GM23338 (cell line): ENCODE results near the gene ANXA2R. TPM values are rescaled to one million over a fixed set of nuclear protein-coding genes. Genes with fewer than 3 reads are reported as not detected.

ENCODE experiments used
- ATAC-seq: fragments of 200-7000 bp; cut with Tn5 transposase; 3 replicates; pipeline ENCODE4 v1.9.1; 2020
- DNase-seq: peaks from one replicate; pipeline ENCODE4 v3.0.0-alpha.2; 2015; ENCODE audit warnings: low spot score
- H2AFZ ChIP-seq: fragments of 200-600 bp; sonication (generic); 2 replicates; pipeline ENCODE4 v1.8.0; 2016; ENCODE audit warnings: antibody characterized with exemption, mild to moderate bottlenecking, moderate library complexity
- H3F3A ChIP-seq: fragments of 200-600 bp; sonication (generic); replicated peaks from 2 replicates; pipeline ENCODE4 v1.8.0; 2017; ENCODE audit warnings: antibody characterized with exemption, mixed run types, low read depth
- H3K27ac ChIP-seq: fragments of 200-600 bp; sonication (generic); 2 replicates; pipeline ENCODE4 v1.6.1; 2016; ENCODE audit warnings: low read depth
- H3K27me3 ChIP-seq: fragments of 200-600 bp; sonication (generic); 2 replicates; pipeline ENCODE4 v1.8.0; 2016; ENCODE audit warnings: mild to moderate bottlenecking, mixed run types, moderate library complexity; ENCODE audit not compliant: insufficient read depth
- H3K36me3 ChIP-seq: fragments of 200-600 bp; sonication (generic); 2 replicates; pipeline ENCODE4 v1.8.0; 2016; ENCODE audit warnings: mild to moderate bottlenecking; ENCODE audit not compliant: insufficient read depth
- H3K4me1 ChIP-seq: fragments of 200-600 bp; sonication (generic); 2 replicates; pipeline ENCODE4 v1.8.0; 2016; ENCODE audit warnings: mild to moderate bottlenecking, moderate library complexity; ENCODE audit not compliant: insufficient read depth
- H3K4me2 ChIP-seq: fragments of 200-600 bp; sonication (generic); 2 replicates; pipeline ENCODE4 v1.7.1; 2017; ENCODE audit warnings: mixed run types
- H3K4me3 ChIP-seq: fragments of 200-600 bp; sonication (generic); 2 replicates; pipeline ENCODE4 v1.6.1; 2016; ENCODE audit warnings: mixed run types
- H3K79me2 ChIP-seq: fragments of 200-600 bp; sonication (generic); replicated peaks from 2 replicates; pipeline ENCODE4 v1.8.0; 2017; ENCODE audit warnings: mild to moderate bottlenecking; ENCODE audit not compliant: insufficient read depth
- H3K9me2 ChIP-seq: fragments of 200-600 bp; sonication (generic); 2 replicates; pipeline ENCODE4 v1.8.0; 2017; ENCODE audit not compliant: insufficient read depth
- H4K20me1 ChIP-seq: fragments of 200-600 bp; sonication (generic); replicated peaks from 2 replicates; pipeline ENCODE4 v1.8.0; 2017; ENCODE audit warnings: mild to moderate bottlenecking; ENCODE audit not compliant: insufficient read depth
- H3K27ac Mint-ChIP-seq: 2 replicates; pipeline ENCODE4 v1.8.0; 2020; ENCODE audit warnings: inconsistent platforms, mild to moderate bottlenecking, moderate library complexity, mixed read lengths
- H3K27me3 Mint-ChIP-seq: 3 replicates; pipeline ENCODE4 v1.8.0; 2022; ENCODE audit warnings: low read depth, mild to moderate bottlenecking, moderate library complexity, mixed read lengths, inconsistent platforms; ENCODE audit not compliant: insufficient read depth, poor library complexity
- H3K36me3 Mint-ChIP-seq: 3 replicates; pipeline ENCODE4 v1.8.0; 2021; ENCODE audit warnings: low read depth, mild to moderate bottlenecking, inconsistent platforms, moderate library complexity, mixed read lengths
- H3K4me1 Mint-ChIP-seq: 3 replicates; pipeline ENCODE4 v1.8.0; 2020; ENCODE audit warnings: mild to moderate bottlenecking, inconsistent platforms, mixed read lengths
- H3K4me3 Mint-ChIP-seq: 3 replicates; pipeline ENCODE4 v1.8.0; 2021; ENCODE audit warnings: moderate library complexity, mild to moderate bottlenecking, inconsistent platforms, mixed read lengths
- H3K9me3 Mint-ChIP-seq: 3 replicates; pipeline ENCODE4 v1.8.0; 2020; ENCODE audit warnings: moderate library complexity, mild to moderate bottlenecking, inconsistent platforms, mixed read lengths
- CTCF ChIP-seq, 2 experiments: fragments of 200-600 bp in 1 of 2; sonication (generic) in 1 of 2; conservative IDR thresholded peaks; 2 replicates each; pipeline versions ENCODE4 v1.5.1 to v1.6.1; 2016 to 2017; ENCODE audit warnings: antibody characterized with exemption in 2 of 2, low read depth in 2 of 2, mild to moderate bottlenecking in 2 of 2, moderate library complexity in 1 of 2
- POLR2AphosphoS5 ChIP-seq: IDR thresholded peaks from 2 replicates; pipeline ENCODE4 v1.6.1; 2016; ENCODE audit warnings: antibody characterized with exemption, low read depth
- REST ChIP-seq: IDR thresholded peaks from one replicate; pipeline ENCODE4 v1.6.1; 2018; ENCODE audit warnings: antibody characterized with exemption; ENCODE audit not compliant: unreplicated experiment
- ZNF114 ChIP-seq: fragments of 250-450 bp; sonication (Bioruptor Pico); IDR thresholded peaks from 2 replicates; pipeline ENCODE4 v1.5.0; 2020; ENCODE audit warnings: mild to moderate bottlenecking, moderate library complexity
- ZNF331 ChIP-seq: fragments of 250-450 bp; sonication (Bioruptor Pico); IDR thresholded peaks from 2 replicates; pipeline ENCODE4 v1.5.0; 2020; ENCODE audit warnings: low read depth, mild to moderate bottlenecking, moderate library complexity
- polyA plus RNA-seq: library from polyadenylated mRNA; unstranded; fragments of >200 nt; fragmentation: Nextera tagmentation; extraction: Ambion mirVana; gene quantifications from 2 replicates; pipeline ENCODE4 v1.2.1, GENCODE V29; 2016
- total RNA-seq: library from RNA; depleted of rRNA; stranded (reverse); fragments of >200 nt; shearing (Covaris generic); gene quantifications from 2 replicates; pipeline ENCODE4 v1.2.3, GENCODE V29; 2014

The ANXA2R gene
- total and polyA plus RNA-seq, 2 experiments from 2014 or later = 0.21 TPM; not detected in 1

- Histone ChIP-seq H4K20me1 (no peaks in the 10 kb centered on the region), H3F3A (no peaks in the 10 kb centered on the region), H3K79me2 (no peaks in the 10 kb centered on the region), H3K27me3 (no peaks in the 10 kb centered on the region), H3K9me2 (0 out of 2 replicates have a peak, but pooled peaks cover 4% of the 10 kb centered on the region), H3K36me3 (peaks cover 4% of the 10 kb centered on the region; the same call in 1 of the 2 replicates), H2AFZ (no peak overlapping the region), H3K27ac (no peak overlapping the region), H3K4me2 (no peak overlapping the region), H3K4me1 (0 out of 2 replicates have a peak, but pooled peaks cover 3% of the 10 kb centered on the region), H3K4me3 (no peak overlapping the region)
- TF ChIP-seq ZNF331 (CRISPR knock-in tag) (no peak), ZNF114 (CRISPR knock-in tag) (no peak), POLR2AphosphoS5 (no peak), CTCF (conservative IDR thresholded peaks at IDR 0.05; ENCODE audit: low read depth in 2 of 2) (no peak)
- H3K27me3 Mint-ChIP-seq = peaks cover 9% of the 10 kb centered on the region
- DNase-seq (no peak), ATAC-seq (no peak)
- no peak overlapping the region for H3K27ac Mint-ChIP-seq
- H3K9me3 Mint-ChIP-seq = peaks cover 7% of the 10 kb centered on the region; the same call in 1 of the 3 replicates
- H3K4me1 Mint-ChIP-seq = peaks cover 6% of the 10 kb centered on the region; the same call in 1 of the 3 replicates
- no peak overlapping the region for H3K4me3 Mint-ChIP-seq
- peaks cover 22% of the 10 kb centered on the region for H3K36me3 Mint-ChIP-seq
Measured at GRCh38 chr5:43074987-43075318, 34.8 kb upstream of the ANXA2R start.

GRCh38 chr5:43073597-43074546, 33.8 kb upstream of the ANXA2R start:
- Histone ChIP-seq H3K4me3 (no peak overlapping the region), H3F3A (no peaks in the 10 kb centered on the region), H2AFZ (no peak overlapping the region), H3K9me2 (0 out of 2 replicates have a peak, but pooled peaks cover 4% of the 10 kb centered on the region), H3K79me2 (no peaks in the 10 kb centered on the region), H3K4me2 (no peak overlapping the region), H3K36me3 (peaks cover 4% of the 10 kb centered on the region; the same call in 1 of the 2 replicates), H3K27ac (no peak overlapping the region), H4K20me1 (no peaks in the 10 kb centered on the region), H3K27me3 (no peaks in the 10 kb centered on the region), H3K4me1 (0 out of 2 replicates have a peak, but pooled peaks cover 3% of the 10 kb centered on the region)
- Mint-ChIP-seq H3K4me3 (no peak overlapping the region), H3K4me1 (peaks cover 6% of the 10 kb centered on the region; the same call in 1 of the 3 replicates), H3K27ac (no peak overlapping the region), H3K36me3 (peaks cover 24% of the 10 kb centered on the region), H3K27me3 (peaks cover 9% of the 10 kb centered on the region), H3K9me3 (peaks cover 7% of the 10 kb centered on the region; the same call in 1 of the 3 replicates)
- ATAC-seq (peak; percentile 62), DNase-seq (peak; percentile 81)
- TF ChIP-seq CTCF (conservative IDR thresholded peaks at IDR 0.05; ENCODE audit: low read depth in 2 of 2) (peak; percentile 86), REST (no peak)
